Measurements from ENCODE around the gene PTPRM. TPM values are rescaled to one million over a fixed set of nuclear protein-coding genes. Genes with fewer than 3 reads are reported as not detected.

PTPRM gene
- total RNA-seq, 1 experiment from 2014 or later, result 14.5 TPM

GRCh38 chr18:7697306-7697705, 130.2 kb downstream of the PTPRM start:
- Histone ChIP-seq H3K9ac (ENCODE audit: low read length) (no peak overlapping the region), H2AFZ (ENCODE audit: low read depth, low read length, poor library complexity, severe bottlenecking) (no peak overlapping the region), H3K9me2 (ENCODE audit: insufficient read depth) (no peaks in the 10 kb centered on the region), H3K27me3 (ENCODE audit: insufficient read depth, low read length) (no peaks in the 10 kb centered on the region), H3K9me3 (ENCODE audit: control insufficient read depth in 1 of 2, insufficient read depth in 1 of 2, low read depth in 1 of 2, low read length in 2 of 2) (no peaks in the 10 kb centered on the region), H3K4me3 (replicated peaks in 1 of 2; ENCODE audit: low read depth in 1 of 2, low read length in 2 of 2) (no peak overlapping the region), H3K79me2 (ENCODE audit: insufficient read depth, low read length) (no peaks in the 10 kb centered on the region), H3K27ac (ENCODE audit: low read depth, low read length) (no peak overlapping the region), H3K36me3 (ENCODE audit: control insufficient read depth in 1 of 2, insufficient read depth in 2 of 2, low read length in 2 of 2) (no peaks in the 10 kb centered on the region), H4K20me1 (ENCODE audit: insufficient read depth) (no peaks in the 10 kb centered on the region), H3K4me1 (ENCODE audit: control insufficient read depth in 1 of 2, insufficient read depth in 2 of 2, low read length in 2 of 2) (no peaks in the 10 kb centered on the region), H3K4me2 (ENCODE audit: low read length) (no peak overlapping the region)
- intact Hi-C loops (cut with micrococcal nuclease), result no loop called here
- POLR2A ChIA-PET, result no interaction called here
- TF ChIP-seq SRF (IDR thresholded peaks at IDR 0.05; ENCODE audit: low read depth), result no peak
- no peak for TF ChIP-seq TCF7L2 (IDR thresholded peaks at IDR 0.05; ENCODE audit: borderline replicate concordance, extremely low read depth, insufficient read depth, insufficient read length)
- TF ChIP-seq SP1 (IDR thresholded peaks at IDR 0.05; ENCODE audit: low read depth), result no peak
- TF ChIP-seq ZNF274 (IDR thresholded peaks at IDR 0.05; ENCODE audit: low read depth, low read length), result no peak
- TF ChIP-seq, protein P1, sequence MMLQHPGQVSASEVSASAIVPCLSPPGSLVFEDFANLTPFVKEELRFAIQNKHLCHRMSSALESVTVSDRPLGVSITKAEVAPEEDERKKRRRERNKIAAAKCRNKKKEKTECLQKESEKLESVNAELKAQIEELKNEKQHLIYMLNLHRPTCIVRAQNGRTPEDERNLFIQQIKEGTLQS (IDR thresholded peaks at IDR 0.05), result no peak
- no peak for TF ChIP-seq RAD21 (IDR thresholded peaks at IDR 0.05; ENCODE audit: low read depth)
- no peak for TF ChIP-seq ELF1 (IDR thresholded peaks at IDR 0.05; ENCODE audit: borderline replicate concordance, low read depth)
- TF ChIP-seq, protein P2, sequence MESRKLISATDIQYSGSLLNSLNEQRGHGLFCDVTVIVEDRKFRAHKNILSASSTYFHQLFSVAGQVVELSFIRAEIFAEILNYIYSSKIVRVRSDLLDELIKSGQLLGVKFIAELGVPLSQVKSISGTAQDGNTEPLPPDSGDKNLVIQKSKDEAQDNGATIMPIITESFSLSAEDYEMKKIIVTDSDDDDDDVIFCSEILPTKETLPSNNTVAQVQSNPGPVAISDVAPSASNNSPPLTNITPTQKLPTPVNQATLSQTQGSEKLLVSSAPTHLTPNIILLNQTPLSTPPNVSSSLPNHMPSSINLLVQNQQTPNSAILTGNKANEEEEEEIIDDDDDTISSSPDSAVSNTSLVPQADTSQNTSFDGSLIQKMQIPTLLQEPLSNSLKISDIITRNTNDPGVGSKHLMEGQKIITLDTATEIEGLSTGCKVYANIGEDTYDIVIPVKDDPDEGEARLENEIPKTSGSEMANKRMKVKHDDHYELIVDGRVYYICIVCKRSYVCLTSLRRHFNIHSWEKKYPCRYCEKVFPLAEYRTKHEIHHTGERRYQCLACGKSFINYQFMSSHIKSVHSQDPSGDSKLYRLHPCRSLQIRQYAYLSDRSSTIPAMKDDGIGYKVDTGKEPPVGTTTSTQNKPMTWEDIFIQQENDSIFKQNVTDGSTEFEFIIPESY (IDR thresholded peaks at IDR 0.05; ENCODE audit: extremely low read depth, insufficient replicate concordance, low read length), result no peak
- TF ChIP-seq FOSL1 (IDR thresholded peaks at IDR 0.05; ENCODE audit: low read depth), result no peak
- TF ChIP-seq SIN3A (IDR thresholded peaks at IDR 0.05; ENCODE audit: low read depth), result no peak
- no peak for TF ChIP-seq EZH2 (IDR thresholded peaks at IDR 0.05)
- no peak for TF ChIP-seq POLR2AphosphoS5 (IDR thresholded peaks at IDR 0.05; ENCODE audit: low read depth, low read length)
- TF ChIP-seq CEBPB (IDR thresholded peaks at IDR 0.05; ENCODE audit: low read depth), result no peak
- no peak for TF ChIP-seq CBX3 (IDR thresholded peaks at IDR 0.05; ENCODE audit: low read depth)
- no peak for TF ChIP-seq EGR1 (IDR thresholded peaks at IDR 0.05; ENCODE audit: low read depth)
- TF ChIP-seq MAX (IDR thresholded peaks at IDR 0.05), result no peak
- no peak for TF ChIP-seq JUND (IDR thresholded peaks at IDR 0.05)
- TF ChIP-seq ZFX (IDR thresholded peaks at IDR 0.05), result no peak
- RAD21 ChIA-PET (ENCODE audit: low non-redundant PET in 1 of 2, low total read pairs in 2 of 2, uncharacterized antibody in 2 of 2, unreplicated experiment in 2 of 2), result no interaction called here
- no TSS peak for BruUV-seq (replicated peaks)
- ATAC-seq (no peak), DNase-seq (ENCODE audit: low read depth, low spot score) (no peak)
- CTCF ChIA-PET, result no interaction called here

Measured in HCT116 (cell line).